Measurements from ENCODE around the gene OR7A17. TPM values are rescaled to one million over a fixed set of nuclear protein-coding genes. Genes with fewer than 3 reads are reported as not detected.

Gene OR7A17
- polyA plus RNA-seq (2012; rRNA removed) = not detected in 2 replicates
- not detected in 2 replicates for polyA plus RNA-seq (2012; cell fraction: cytosol; rRNA removed)
- polyA plus RNA-seq (2012; cell fraction: nucleus; rRNA removed) = not detected in 2 replicates

- no peaks in the 10 kb centered on the region for H3K9me2 ChIP-seq
- ChIA-PET CTCF (no interaction called here), POLR2A (no interaction called here)
- no peaks in the 10 kb centered on the region for H3K79me2 ChIP-seq (ENCODE audit: insufficient read depth)
- no peaks in the 10 kb centered on the region for H4K20me1 ChIP-seq (ENCODE audit: insufficient read depth)
- no peaks in the 10 kb centered on the region for H3K36me3 ChIP-seq (replicated peaks in 1 of 2; ENCODE audit: control insufficient read depth in 1 of 2, insufficient read depth in 2 of 2, low read length in 1 of 2)
- no peaks in the 10 kb centered on the region for H3K4me1 ChIP-seq (ENCODE audit: control insufficient read depth in 1 of 2, insufficient read depth in 2 of 2, low read depth in 1 of 2, low read length in 1 of 2)
- WGBS (ENCODE audit: low lambda C conversion rate) = 0% methylated on average over 4 of the region's 4 CpGs
- H2AFZ ChIP-seq (ENCODE audit: low read depth) = no peak within 1 kb of the TSS
- no peak for TF ChIP-seq FOXJ3 (CRISPR knock-in tag; IDR thresholded peaks at IDR 0.05)
- no peak for TF ChIP-seq EZH2phosphoT487 (IDR thresholded peaks at IDR 0.05; ENCODE audit: borderline replicate concordance, low read depth)
- TF ChIP-seq IRF3 (IDR thresholded peaks at IDR 0.05; ENCODE audit: low read depth, low read length) = no peak
- TF ChIP-seq RXRA (IDR thresholded peaks at IDR 0.05; ENCODE audit: borderline replicate concordance, low read depth) = no peak
- no peak for TF ChIP-seq FOXM1 (IDR thresholded peaks at IDR 0.05; ENCODE audit: low read depth)
- TF ChIP-seq CHD2 (IDR thresholded peaks at IDR 0.05; ENCODE audit: low read length, partially characterized antibody) = no peak
- no peak for TF ChIP-seq ELF1 (IDR thresholded peaks at IDR 0.05)
- no peak for TF ChIP-seq MXI1 (IDR thresholded peaks at IDR 0.05; ENCODE audit: low read depth, low read length)
- no peak for TF ChIP-seq RCOR1 (IDR thresholded peaks at IDR 0.05; ENCODE audit: low read length)
- no peak for TF ChIP-seq EP300 (IDR thresholded peaks at IDR 0.05; ENCODE audit: borderline replicate concordance in 1 of 2, low read depth in 1 of 2, low read length in 1 of 2)
- TF ChIP-seq, protein P1, sequence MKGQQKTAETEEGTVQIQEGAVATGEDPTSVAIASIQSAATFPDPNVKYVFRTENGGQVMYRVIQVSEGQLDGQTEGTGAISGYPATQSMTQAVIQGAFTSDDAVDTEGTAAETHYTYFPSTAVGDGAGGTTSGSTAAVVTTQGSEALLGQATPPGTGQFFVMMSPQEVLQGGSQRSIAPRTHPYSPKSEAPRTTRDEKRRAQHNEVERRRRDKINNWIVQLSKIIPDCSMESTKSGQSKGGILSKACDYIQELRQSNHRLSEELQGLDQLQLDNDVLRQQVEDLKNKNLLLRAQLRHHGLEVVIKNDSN (IDR thresholded peaks at IDR 0.05; ENCODE audit: borderline replicate concordance, low read depth) = no peak
- peaks cover 7% of the 10 kb centered on the region; the same call in 1 of the 2 replicates for H3K27me3 ChIP-seq (ENCODE audit: insufficient read depth)
- no peak within 1 kb of the TSS for H3K27ac ChIP-seq (ENCODE audit: low read depth in 2 of 2, low read length in 1 of 2)
- H3K9me3 ChIP-seq = no peaks in the 10 kb centered on the region
- no peak within 1 kb of the TSS for H3K4me2 ChIP-seq
- no peaks in the 10 kb centered on the region for H3F3A ChIP-seq (replicated peaks; ENCODE audit: insufficient read depth)
- no peak within 1 kb of the TSS for H3K9ac ChIP-seq
- no peak for DNase-seq
- no peak within 1 kb of the TSS for H3K4me3 ChIP-seq (ENCODE audit: low read depth in 2 of 2, low read length in 1 of 2)
Observed at GRCh38 chr19:14886032-14886431, at the start of gene OR7A17. Gene OR7A17, minus strand, starts transcription at chr19:14886132. Its CDS starts 4,777 bp downstream, at chr19:14881355.

DNA sequence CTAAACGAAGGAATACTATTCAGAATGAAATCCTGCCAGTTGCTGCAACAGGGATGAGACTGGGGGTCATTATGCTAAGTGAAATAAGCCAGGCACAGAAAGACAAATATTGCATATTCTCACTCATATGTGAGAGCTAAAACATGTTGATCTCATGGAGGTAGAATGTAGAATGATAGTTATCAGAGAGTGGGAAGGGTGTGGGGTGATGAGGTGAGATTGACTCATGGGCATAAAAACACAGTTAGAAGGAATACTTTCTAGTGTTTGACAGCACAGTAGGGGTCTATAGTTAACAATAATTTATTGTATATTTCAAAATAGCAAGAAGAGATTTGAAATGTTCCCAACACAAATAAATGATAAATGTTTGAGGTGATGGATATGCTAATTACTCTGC lies 47.6 kb upstream of the OR7A17 start:
- Histone ChIP-seq H4K20me1 (ENCODE audit: insufficient read depth) (no peaks in the 10 kb centered on the region), H3K27me3 (ENCODE audit: insufficient read depth) (no peaks in the 10 kb centered on the region), H2AFZ (ENCODE audit: low read depth) (no peak overlapping the region), H3K27ac (ENCODE audit: low read depth in 2 of 2, low read length in 1 of 2) (no peak overlapping the region), H3K4me2 (no peak overlapping the region), H3K9me3 (no peaks in the 10 kb centered on the region), H3K79me2 (ENCODE audit: insufficient read depth) (no peaks in the 10 kb centered on the region), H3K4me1 (ENCODE audit: control insufficient read depth in 1 of 2, insufficient read depth in 2 of 2, low read depth in 1 of 2, low read length in 1 of 2) (no peaks in the 10 kb centered on the region), H3F3A (replicated peaks; ENCODE audit: insufficient read depth) (no peaks in the 10 kb centered on the region), H3K4me3 (ENCODE audit: low read depth in 2 of 2, low read length in 1 of 2) (no peak overlapping the region), H3K9ac (no peak overlapping the region), H3K9me2 (no peaks in the 10 kb centered on the region), H3K36me3 (replicated peaks in 1 of 2; ENCODE audit: control insufficient read depth in 1 of 2, insufficient read depth in 2 of 2, low read length in 1 of 2) (no peaks in the 10 kb centered on the region)
- 0% methylated on average over 1 of the region's 1 CpG for WGBS (ENCODE audit: low lambda C conversion rate)
- DNase-seq = no peak
- no peak for TF ChIP-seq NFIC (IDR thresholded peaks at IDR 0.05; ENCODE audit: borderline replicate concordance)
- TF ChIP-seq USF2 (IDR thresholded peaks at IDR 0.05; ENCODE audit: borderline replicate concordance, low read depth, low read length) = no peak
- no peak for TF ChIP-seq RXRA (IDR thresholded peaks at IDR 0.05; ENCODE audit: borderline replicate concordance, low read depth)
- no peak for TF ChIP-seq TEAD4 (IDR thresholded peaks at IDR 0.05; ENCODE audit: borderline replicate concordance, insufficient read depth)
- TF ChIP-seq FOXM1 (IDR thresholded peaks at IDR 0.05; ENCODE audit: low read depth) = no peak
- TF ChIP-seq, protein P1 (IDR thresholded peaks at IDR 0.05; ENCODE audit: borderline replicate concordance, low read depth) = no peak
- TF ChIP-seq RCOR1 (IDR thresholded peaks at IDR 0.05; ENCODE audit: low read length) = no peak
- no peak for TF ChIP-seq RAD21 (IDR thresholded peaks at IDR 0.05; ENCODE audit: low read length)
- no peak for TF ChIP-seq SIN3A (IDR thresholded peaks at IDR 0.05; ENCODE audit: borderline replicate concordance, low read depth, low read length)
- TF ChIP-seq POLR2AphosphoS5 (IDR thresholded peaks at IDR 0.05; ENCODE audit: low read depth, low read length) = no peak
- POLR2A ChIA-PET = no interaction called here
- CTCF ChIA-PET = interaction anchor here (1.3 kb wide), 1 partner anchor 34 kb away, joined by 3 read pairs; no protein-coding TSS in a partner anchor

Data from SK-N-SH (cell line).